HL-60 (cell line): ENCODE results near the gene AFAP1.

Source experiments
- DNase-seq, 2 experiments: peaks; one replicate each; pipeline ENCODE4 v3.0.0-alpha.2; 2010 to 2020; ENCODE audit warnings: low read depth in 1 of 2, low spot score in 1 of 2
- H3K27ac ChIP-seq: fragments of 250-450 bp; sonication (Bioruptor Pico); replicated peaks from 2 replicates; pipeline ENCODE4 v1.5.1; 2020; ENCODE audit warnings: mild to moderate bottlenecking, moderate library complexity
- H3K27me3 ChIP-seq: fragments of 250-450 bp; sonication (Bioruptor Pico); 2 replicates; pipeline ENCODE4 v1.5.1; 2021; ENCODE audit warnings: mild to moderate bottlenecking, moderate library complexity; ENCODE audit not compliant: insufficient read depth, poor library complexity, severe bottlenecking
- H3K4me3 ChIP-seq: replicated peaks from 2 replicates; pipeline ENCODE4 v1.5.1; 2011; ENCODE audit warnings: mild to moderate bottlenecking, control low read depth, low read length; ENCODE audit not compliant: insufficient read depth
- CTCF ChIP-seq: IDR thresholded peaks from one replicate; pipeline ENCODE4 v1.5.1; 2011; ENCODE audit warnings: low read length, control low read depth, inconsistent platforms; ENCODE audit not compliant: insufficient read depth
- GABPA ChIP-seq: IDR thresholded peaks from 2 replicates; pipeline ENCODE4 v1.6.1; 2012; ENCODE audit warnings: low read depth
- POLR2AphosphoS5 ChIP-seq: IDR thresholded peaks from 2 replicates; pipeline ENCODE4 v1.6.1; 2012; ENCODE audit warnings: low read depth
- REST ChIP-seq: IDR thresholded peaks from 2 replicates; pipeline ENCODE4 v1.6.1; 2012; ENCODE audit warnings: low read depth; ENCODE audit not compliant: insufficient replicate concordance
- SPI1 ChIP-seq: IDR thresholded peaks from 2 replicates; pipeline ENCODE4 v1.6.1; 2012; ENCODE audit warnings: low read depth, mild to moderate bottlenecking, borderline replicate concordance

The AFAP1 gene

GRCh38 chr4:7812921-7813320 lies 126.7 kb downstream of the AFAP1 start:
- Histone ChIP-seq H3K27me3 (no peaks in the 10 kb centered on the region), H3K27ac (no peak overlapping the region), H3K4me3 (no peak overlapping the region)
- no peak for TF ChIP-seq REST
- no peak for TF ChIP-seq SPI1
- TF ChIP-seq GABPA, result no peak
- no peak for TF ChIP-seq CTCF
- no peak for TF ChIP-seq POLR2AphosphoS5
- no peak for DNase-seq

- no peak for DNase-seq
- TF ChIP-seq GABPA (no peak), POLR2AphosphoS5 (no peak), CTCF (no peak), REST (no peak), SPI1 (no peak)
- no peak overlapping the region for H3K4me3 ChIP-seq
- peaks cover 2% of the 10 kb centered on the region for H3K27me3 ChIP-seq
- no peak overlapping the region for H3K27ac ChIP-seq
Measured at GRCh38 chr4:7812231-7812857, 127.3 kb downstream of the AFAP1 start.

- no peak overlapping the region for H3K27ac ChIP-seq
- TF ChIP-seq POLR2AphosphoS5, result no peak
- TF ChIP-seq REST, result no peak
- TF ChIP-seq GABPA, result no peak
- TF ChIP-seq CTCF, result no peak
- TF ChIP-seq SPI1, result no peak
- no peak overlapping the region for H3K4me3 ChIP-seq
- no peak for DNase-seq
- H3K27me3 ChIP-seq, result peaks cover 2% of the 10 kb centered on the region
Measured at GRCh38 chr4:7811536-7812191, 128.0 kb downstream of the AFAP1 start.
